SH-SY5Y (cell line): Measurements from ENCODE around the gene SETDB2.

Source experiments
- GATA2 ChIP-seq: IDR thresholded peaks from 2 replicates; pipeline ENCODE4 v1.6.1; 2011; ENCODE audit warnings: mild to moderate bottlenecking, low read depth, low read length
- GATA3 ChIP-seq: IDR thresholded peaks from 2 replicates; pipeline ENCODE4 v1.6.1; 2011; ENCODE audit warnings: low read depth, mild to moderate bottlenecking, low read length, moderate library complexity

DNA sequence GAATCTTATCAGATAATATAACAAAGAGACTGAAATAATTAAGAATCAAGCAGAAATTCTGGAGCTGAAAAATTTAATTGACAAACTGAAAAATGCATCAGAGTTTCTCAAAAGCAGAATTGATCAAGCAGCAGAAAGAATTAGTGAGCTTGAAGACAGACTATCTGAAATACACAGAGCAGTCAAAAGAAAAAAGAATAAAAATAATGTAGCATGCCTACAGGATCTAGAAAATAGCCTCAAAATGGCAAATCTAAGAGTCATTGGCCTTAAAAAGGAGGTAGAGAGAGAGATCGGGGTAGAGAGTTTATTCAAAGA lies 39.4 kb upstream of the SETDB2 start:
- TF ChIP-seq GATA3 (no peak), GATA2 (no peak)
